ENCODE results near the gene RNF5.

GRCh38 chr6:32195902-32196681 lies 17.9 kb downstream of the RNF5 start:
- TF ChIP-seq, protein P1, sequence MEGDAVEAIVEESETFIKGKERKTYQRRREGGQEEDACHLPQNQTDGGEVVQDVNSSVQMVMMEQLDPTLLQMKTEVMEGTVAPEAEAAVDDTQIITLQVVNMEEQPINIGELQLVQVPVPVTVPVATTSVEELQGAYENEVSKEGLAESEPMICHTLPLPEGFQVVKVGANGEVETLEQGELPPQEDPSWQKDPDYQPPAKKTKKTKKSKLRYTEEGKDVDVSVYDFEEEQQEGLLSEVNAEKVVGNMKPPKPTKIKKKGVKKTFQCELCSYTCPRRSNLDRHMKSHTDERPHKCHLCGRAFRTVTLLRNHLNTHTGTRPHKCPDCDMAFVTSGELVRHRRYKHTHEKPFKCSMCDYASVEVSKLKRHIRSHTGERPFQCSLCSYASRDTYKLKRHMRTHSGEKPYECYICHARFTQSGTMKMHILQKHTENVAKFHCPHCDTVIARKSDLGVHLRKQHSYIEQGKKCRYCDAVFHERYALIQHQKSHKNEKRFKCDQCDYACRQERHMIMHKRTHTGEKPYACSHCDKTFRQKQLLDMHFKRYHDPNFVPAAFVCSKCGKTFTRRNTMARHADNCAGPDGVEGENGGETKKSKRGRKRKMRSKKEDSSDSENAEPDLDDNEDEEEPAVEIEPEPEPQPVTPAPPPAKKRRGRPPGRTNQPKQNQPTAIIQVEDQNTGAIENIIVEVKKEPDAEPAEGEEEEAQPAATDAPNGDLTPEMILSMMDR (IDR thresholded peaks at IDR 0.05 in 4 of 5, conservative IDR thresholded peaks at IDR 0.05 in 1 of 5) = no peak
- peak; percentile 85 to 89 for TF ChIP-seq POLR2A (IDR thresholded peaks at IDR 0.05)

Data from gastrocnemius medialis (tissue), 4 donors.